HG03432 (cell line): ENCODE measurements around the gene ANGPTL7.
"Not testable (repeated sequence)": the region's sequence is repeated elsewhere in the genome, so short reads cannot be mapped to it uniquely, and the experiment has no call there.

Experiments
- ATAC-seq: cut with Tn5 transposase; IDR thresholded peaks from one replicate; pipeline ENCODE4 v1.9.1; 2021; ENCODE audit warnings: mild to moderate bottlenecking, moderate library complexity; ENCODE audit not compliant: unreplicated experiment

Gene ANGPTL7

DNA sequence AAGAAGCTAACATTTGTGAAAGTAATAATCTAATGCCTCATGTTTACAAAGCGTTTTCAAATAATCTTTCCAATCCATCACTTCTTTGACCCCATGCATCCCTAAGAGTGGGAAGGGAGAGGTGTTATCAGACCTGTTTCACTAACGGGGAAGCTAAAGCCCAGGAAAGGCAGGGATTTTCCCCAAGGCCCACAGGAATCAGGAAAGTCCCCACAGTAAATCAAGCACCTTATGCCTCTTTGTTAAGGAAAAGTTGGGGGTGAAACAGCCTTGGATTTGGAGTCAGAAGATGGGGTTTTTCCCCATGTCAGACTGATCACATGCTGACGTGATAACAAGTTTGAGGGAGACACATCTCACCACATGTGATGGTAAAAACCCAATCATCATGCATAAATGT lies 20.0 kb upstream of the ANGPTL7 start:
- ATAC-seq = no peak

DNA sequence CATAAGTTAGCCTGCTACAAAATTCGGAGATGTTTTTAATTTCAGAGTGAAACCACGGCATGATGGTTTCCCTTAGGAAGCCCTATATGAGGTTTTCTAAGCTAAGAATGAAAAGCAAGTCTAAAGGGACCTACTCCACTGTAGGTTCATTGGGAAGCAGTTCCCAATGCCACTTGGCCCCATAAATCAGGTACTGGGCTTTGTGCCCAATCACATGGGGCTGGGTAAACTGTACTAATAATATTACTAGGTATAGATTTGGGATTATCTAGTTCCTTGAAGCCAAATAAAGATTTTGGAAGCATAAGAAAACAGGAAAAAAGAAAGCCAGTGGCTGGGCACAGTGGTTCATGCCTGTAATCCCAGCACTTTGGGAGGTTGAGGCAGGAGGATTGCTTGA lies 19.1 kb upstream of the ANGPTL7 start:
- ATAC-seq = no peak

DNA sequence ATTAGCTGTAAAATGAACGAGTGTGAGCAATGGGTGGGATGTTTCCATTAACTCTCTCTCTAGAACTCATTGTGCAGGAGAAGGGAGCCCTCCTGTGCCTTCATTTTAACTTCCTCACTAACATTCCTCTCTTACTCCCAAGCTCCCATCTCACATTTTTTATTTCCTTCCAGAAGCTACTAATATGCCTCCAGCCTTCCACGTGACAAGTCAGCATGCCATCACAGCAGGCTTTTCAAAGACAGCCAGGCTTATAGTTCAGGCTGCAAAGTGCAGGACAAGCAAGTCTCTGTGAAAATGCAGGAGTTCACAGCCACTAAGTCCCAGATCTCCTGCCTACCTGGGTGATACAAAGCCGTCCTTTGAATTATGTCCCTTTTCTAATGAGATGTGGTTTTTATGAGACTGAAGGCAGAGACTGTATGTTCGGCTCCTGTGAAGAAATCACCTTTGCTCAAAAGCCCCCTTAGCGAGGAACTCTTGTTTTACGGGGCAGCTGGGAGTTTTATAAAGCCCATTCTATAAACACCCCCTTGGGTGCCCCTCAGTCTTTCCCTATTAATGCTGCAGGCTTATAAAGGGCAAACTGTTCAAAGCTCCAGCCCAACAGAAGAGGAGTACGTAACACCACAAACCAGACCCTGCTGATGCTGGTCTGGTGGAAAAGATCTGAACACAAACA lies 14.8 kb upstream of the ANGPTL7 start:
- no peak for ATAC-seq

DNA sequence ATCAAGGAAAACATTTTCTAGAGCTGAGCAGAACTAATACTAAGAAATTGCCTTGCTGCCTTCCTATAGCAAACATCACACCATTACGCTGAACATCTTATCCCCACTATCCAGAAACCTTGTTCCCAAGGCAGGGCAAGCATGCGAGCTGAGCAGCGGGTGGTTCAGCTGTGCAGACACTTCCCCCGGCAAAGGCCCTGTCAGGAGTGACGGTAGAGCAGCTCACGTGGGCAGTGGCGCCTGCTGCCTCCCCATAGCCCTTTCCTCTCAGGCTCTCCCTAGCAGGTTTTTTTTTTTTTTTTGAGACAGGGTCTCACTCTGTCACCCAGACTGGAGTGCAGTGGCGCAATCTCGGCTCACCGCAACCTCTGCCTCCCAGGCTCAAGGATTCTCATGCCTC lies 13.7 kb upstream of the ANGPTL7 start:
- ATAC-seq = no peak

DNA sequence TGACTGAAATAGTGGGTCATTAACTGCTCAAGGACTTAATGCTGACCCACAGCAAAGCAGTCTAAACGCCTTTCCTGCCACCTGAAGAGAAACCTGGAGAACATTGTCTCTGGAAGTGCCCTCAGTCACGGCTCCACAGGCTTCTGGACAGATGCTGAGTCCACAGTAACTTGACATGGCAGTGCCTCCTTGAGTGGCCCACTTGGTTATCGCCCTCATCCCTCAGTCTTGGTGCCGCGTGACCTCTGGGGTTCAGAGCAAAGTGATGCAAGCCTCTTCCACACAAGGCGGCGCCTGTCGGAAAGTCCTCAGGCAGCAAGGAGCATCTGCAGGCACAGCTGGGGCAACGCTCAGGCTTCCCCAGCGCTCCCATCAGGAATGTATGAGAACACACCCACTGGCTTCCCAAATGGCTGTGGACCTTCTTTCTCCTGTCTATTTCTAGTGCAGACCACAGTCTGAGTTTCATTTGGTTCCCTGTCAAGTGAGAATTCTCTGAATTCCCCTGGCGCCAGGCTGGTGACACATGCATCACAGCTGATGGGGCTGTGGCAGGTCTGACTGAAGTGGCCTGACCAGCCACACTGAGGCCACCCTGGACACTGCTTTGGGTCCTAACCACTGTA lies 13.0 kb upstream of the ANGPTL7 start:
- no peak for ATAC-seq

DNA sequence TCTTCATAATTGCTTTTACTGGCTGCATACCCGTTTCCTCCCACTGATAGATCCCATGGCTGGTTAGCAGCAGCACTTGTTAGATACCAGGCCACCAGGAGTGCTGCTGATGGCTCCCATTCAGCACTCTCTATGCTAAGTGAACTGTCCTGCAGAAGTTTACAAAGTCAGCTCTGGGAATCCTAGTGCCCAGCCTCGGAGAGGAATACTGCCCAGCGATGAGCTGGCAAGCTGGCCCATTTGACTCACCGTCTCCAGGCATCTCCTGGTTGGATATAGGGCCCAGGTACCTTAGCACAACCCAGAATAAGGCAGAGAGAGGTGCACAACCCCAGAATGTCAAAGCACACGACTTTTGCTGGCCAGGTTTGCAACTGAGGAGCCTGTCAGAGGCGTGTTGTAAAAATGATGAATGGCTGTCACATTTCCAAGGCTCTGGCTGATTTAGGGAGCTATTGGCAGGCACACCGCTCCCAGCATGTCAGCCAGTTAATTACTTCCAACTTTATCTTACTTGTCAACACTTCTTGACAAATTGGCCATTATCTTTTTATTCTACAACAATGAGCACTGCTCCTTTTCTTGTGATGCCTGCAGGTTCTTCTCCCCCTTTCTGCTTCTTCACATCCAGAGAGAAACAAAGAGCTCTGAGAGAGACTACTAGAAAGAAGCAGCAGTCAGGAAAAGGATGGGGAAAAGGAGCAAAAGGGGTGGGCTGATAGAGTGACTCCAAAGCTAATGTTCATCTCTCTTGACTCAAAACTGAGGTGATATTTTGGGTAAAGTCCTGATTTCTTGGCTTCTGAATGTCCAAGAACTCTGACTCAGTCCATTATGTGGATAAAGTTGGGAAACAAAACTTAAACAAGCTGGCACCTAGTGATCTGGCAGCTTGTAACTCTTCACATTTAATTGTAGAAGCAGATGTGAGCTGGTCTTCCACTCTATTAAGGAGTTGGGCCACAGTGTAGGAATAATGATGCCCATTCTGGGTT lies 10.8 kb upstream of the ANGPTL7 start:
- ATAC-seq = no peak

DNA sequence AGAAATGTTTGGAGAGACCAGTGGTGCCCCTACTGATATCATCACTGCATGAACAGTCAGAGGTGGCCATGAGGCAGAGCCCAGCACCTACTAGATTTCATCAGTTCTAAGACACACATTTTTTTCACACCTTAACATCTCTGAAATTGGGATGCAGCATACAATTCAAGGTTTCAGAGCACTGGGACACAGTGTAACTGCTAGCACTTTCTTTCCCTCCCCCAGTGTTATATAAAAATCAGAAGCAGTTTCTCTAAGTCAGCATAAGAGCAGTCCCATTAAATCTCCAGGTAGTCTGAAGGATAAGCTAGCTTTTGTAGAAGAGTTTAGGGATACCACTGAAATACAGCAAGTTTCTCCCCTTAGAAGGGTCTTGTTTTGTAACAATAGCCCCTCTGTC lies 10.0 kb upstream of the ANGPTL7 start:
- no peak for ATAC-seq

DNA sequence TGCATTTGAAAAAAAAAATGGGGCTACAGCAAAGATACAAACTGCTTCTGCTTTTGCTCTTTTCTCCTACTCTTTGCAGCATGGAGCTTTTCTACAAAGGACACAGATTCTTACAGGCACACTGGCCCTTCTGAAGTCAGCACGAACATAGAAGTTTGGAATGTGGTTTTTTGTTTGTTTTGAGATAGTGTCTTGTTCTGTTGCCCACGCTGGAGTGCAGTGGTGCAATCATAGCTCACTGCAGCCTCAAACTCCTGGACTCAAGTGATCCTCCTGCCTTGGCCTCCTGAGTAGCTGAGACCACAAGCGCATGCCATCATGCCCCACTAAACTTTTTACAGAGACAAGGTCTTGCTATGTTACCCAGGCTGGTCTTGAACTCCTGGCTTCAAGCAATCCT lies 9.4 kb upstream of the ANGPTL7 start:
- ATAC-seq = not testable (repeated sequence)

DNA sequence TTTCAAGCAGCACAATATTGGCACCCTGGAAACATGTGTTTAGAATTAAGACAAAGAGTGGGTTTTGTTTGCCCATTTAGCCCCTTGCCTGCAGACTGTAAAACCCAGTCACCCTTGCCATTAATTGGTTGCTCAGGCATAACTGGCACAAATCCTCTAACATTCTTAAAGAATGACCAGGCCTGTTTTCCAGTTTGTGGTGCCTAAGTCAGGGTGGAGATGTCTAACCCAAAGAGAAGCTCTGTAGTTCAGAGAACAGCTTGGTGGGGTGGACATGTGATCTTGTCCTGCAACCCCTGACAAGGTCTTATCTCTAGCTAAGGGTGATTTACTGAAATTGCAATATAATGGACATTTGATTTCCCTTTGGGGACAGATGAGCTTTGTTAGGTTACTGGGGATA lies 8.8 kb upstream of the ANGPTL7 start:
- no peak for ATAC-seq

DNA sequence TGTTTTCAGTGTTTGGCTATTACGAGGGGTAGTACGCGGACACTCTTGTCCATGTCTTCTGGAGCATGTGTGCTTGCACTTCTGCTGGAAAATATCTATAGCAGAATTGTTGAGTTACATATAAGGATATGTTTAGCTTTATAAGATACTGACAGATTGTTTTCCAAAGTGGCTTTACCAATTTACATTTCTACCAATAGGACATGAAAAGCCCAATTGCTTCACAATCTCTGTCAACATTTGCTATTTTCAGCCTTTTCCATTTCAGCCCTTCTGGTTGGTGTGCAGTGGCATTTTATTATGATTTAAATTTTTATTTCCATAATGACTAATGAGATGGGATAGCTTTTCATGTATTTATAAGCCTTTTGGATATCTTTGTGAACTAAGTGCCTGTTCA lies 6.3 kb upstream of the ANGPTL7 start:
- ATAC-seq = no peak

DNA sequence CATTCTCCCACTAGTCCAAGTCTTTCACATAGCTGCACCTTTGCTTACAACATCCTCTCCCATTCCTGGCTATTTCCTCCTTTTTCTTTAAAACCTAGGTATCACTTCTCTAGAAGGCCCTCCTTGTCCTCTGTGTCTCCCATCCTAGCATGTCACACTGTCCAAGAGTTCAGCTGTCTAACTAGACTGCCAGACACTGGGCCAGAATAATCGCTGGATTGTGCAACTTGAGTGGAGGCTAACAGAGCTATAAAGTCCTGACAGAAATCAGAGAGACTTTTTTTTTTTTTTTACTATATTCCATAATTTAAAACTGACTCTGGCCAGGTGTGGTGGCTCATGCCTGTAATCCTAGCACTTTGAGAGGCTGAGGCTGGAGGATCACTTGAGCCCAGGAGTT lies 4.2 kb upstream of the ANGPTL7 start:
- ATAC-seq = no peak

DNA sequence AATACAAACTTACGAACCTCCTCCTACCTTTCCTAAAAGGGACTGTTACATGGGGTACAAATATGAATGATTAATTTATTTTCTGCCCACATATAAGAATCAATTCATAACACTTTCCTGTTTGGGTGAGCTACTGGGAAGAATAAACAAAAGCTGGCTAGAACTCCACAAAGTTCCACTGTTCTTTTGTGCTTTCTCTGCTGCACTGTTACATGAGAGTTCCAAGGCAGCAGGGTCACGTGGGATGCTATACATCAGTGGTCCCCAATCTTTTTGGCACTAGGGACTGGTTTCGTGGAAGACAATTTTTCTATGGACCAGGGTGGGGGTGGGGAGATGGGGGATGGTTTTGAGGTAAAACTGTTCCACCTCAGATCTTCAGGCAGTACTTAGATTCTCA lies 2.2 kb upstream of the ANGPTL7 start:
- ATAC-seq = no peak

DNA sequence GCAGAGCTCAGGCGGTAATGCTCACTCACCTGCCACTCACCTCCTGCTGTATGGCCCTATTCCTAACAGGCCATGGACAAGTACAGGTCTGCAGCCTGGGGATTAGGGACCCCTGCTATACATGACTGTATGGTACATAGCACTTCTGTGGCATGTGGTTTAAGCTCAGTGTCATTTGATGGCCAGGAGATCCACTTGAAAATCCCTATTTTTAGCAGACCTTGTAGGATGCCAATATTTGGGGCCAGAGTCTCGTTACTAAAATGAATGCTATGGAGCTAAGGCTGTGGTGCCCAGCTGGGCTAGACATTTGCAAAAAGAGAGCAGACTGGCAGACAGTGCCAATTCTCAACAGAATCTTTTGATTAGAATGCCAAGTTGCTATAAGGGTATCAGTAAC lies 1.7 kb upstream of the ANGPTL7 start:
- ATAC-seq = no peak

DNA sequence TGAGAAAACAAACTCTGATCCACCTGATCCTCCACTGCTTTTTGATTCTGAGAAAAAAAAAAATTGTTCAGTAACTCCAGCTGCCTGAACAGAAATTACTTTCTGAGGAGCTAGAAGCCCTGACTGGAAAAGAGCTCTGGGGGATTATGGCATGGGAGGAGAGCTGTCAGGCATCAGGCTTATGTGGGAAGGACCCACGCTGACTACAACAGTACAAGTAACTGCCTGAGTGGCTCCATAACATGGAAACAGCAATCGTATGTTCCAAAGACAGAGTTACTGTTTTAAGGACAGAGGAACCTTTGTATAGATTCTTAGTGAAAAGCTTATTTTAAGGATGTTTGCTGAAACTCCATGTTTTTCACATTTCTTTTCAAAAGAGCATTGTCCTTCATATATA lies 1.2 kb upstream of the ANGPTL7 start:
- ATAC-seq = no peak

DNA sequence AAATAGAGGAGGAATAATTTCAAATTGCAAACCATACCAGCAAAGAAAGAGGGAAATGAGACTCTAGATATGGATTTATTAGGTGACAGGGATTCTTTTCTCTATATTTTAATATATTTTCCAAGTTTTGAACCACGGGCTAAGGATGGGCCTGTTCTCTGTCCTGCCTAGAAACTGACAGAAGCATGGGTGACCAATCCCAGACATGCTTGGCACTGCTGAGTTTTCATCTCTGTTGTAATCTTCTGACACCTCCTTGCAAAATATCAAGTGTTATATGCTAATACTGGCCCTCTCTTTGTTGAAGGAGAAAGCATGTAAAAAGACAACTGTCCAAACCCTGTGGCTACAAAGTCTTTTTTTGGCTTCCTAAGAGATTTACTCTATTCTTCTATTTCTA lies 774 bp upstream of the ANGPTL7 start:
- no peak for ATAC-seq

DNA sequence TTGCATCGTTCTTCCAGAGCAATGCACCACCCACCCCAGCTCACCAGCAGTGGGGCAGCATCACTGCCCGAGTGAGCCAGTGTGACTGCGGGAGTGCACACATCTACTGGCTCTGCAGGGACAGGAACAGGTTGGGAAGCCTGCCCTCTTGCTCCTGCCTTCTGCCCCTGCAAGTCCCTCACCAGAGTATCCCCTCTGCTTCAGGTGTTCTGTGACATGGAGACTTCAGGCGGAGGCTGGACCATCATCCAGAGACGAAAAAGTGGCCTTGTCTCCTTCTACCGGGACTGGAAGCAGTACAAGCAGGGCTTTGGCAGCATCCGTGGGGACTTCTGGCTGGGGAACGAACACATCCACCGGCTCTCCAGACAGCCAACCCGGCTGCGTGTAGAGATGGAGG lies 4.2 kb downstream of the ANGPTL7 start:
- ATAC-seq = no peak

DNA sequence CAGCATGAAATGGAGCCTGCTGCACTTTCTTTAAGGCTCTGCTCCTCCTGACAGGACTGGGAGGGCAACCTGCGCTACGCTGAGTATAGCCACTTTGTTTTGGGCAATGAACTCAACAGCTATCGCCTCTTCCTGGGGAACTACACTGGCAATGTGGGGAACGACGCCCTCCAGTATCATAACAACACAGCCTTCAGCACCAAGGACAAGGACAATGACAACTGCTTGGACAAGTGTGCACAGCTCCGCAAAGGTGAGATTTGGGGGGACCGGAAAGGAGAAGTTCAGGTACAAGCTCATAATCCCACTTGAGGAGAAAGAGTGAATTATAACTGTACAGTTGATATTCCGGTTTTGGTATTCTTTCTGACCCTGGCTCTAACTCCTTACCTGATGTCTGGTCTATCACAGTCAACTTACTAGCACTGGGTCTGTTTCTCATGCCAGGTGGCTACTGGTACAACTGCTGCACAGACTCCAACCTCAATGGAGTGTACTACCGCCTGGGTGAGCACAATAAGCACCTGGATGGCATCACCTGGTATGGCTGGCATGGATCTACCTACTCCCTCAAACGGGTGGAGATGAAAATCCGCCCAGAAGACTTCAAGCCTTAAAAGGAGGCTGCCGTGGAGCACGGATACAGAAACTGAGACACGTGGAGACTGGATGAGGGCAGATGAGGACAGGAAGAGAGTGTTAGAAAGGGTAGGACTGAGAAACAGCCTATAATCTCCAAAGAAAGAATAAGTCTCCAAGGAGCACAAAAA lies 5.4 kb downstream of the ANGPTL7 start:
- ATAC-seq = no peak

DNA sequence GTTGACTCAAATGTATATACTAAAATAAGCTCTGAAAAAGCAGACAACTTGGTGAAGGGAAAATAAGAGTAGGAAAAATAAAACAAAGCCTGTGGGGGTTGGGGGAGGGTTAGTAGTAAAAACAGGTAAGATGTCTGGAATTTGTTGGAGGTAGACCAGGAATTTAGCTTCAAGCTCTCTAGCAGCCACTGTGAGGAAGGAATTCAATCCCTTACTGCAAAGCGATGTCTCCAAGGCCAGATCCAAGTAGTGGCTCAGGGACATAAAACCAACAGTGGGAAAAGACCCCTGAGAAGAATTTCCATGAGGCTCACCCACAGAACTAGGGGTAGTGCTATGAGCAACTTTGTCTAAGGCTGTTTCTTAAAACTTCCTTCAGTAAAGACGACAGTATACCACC lies 7.8 kb downstream of the ANGPTL7 start:
- ATAC-seq = no peak

DNA sequence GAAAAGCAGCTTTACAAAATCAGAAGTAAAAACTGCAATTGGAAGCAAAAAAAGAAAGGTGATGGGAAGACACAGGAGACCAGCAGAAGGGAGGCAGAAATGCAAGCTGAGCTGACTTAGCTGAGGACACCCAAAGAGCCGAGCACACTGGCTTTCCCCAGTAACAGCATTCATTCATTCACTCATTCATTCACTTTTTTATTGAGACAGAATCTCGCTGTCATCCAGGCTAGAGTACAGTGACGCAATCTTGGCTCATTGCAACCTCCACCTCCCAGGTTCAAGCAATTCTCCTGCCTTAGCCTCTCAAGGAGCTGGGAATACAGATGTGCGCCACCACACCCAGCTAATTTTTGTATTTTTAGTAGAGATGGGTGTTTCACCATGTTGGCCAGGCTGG lies 8.2 kb downstream of the ANGPTL7 start:
- no peak for ATAC-seq

DNA sequence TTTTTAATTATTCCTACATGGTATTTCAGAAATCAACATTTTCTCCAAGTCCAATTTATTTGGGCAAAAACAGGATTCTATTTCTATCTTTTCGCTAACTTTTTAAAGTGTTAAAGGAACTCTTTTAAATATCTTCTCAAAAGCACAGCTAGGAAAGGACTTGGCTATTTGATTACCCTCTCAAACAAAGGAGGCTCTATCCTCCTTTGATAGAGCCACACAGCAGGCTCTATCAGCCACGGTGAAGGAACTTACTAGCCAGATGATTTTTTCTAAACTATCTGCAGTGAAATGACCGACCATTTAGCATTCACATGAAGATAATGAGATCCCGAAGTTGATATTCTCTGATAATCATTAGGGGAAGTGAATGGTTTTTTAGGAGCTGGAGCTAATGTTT lies 9.1 kb downstream of the ANGPTL7 start:
- ATAC-seq = no peak
